Heart left ventricle (tissue), 16 donors: ENCODE results near the gene AKIRIN1. TPM values are rescaled to one million over a fixed set of nuclear protein-coding genes. Genes with fewer than 3 reads are reported as not detected.

Experiments used
- ATAC-seq, 4 donors: fragments of 200-7000 bp; cut with Tn5 transposase; one replicate each; pipeline ENCODE4 v1.9.1; 2020 to 2022; ENCODE audit warnings: moderate library complexity in 4 of 4, mild to moderate bottlenecking in 3 of 4, moderate number of reproducible peaks in 1 of 4
- DNase-seq, 5 donors: peaks; one replicate each; pipeline ENCODE4 v3.0.0-alpha.2; 2020
- H3K27ac ChIP-seq, 12 donors: fragments of 200-600 bp; sonication (generic) in 4 of 12; one replicate each; pipeline versions ENCODE4 v1.5.0 to v1.8.0; 2016 to 2022; ENCODE audit warnings: mild to moderate bottlenecking in 2 of 12
- H3K27me3 ChIP-seq, 9 donors: fragments of 200-600 bp; sonication (generic) in 2 of 9; one replicate each; pipeline versions ENCODE4 v1.5.1 to v1.8.0; 2016 to 2022; ENCODE audit warnings: mild to moderate bottlenecking in 3 of 9
- H3K36me3 ChIP-seq, 9 donors: fragments of 200-600 bp; sonication (generic) in 2 of 9; one replicate each; pipeline versions ENCODE4 v1.5.0 to v1.8.0; 2018 to 2022; ENCODE audit warnings: mild to moderate bottlenecking in 2 of 9
- H3K4me1 ChIP-seq, 12 donors: fragments of 200-600 bp; sonication (generic) in 4 of 12; one replicate each; pipeline versions ENCODE4 v1.5.0 to v1.8.0; 2016 to 2022; ENCODE audit warnings: mild to moderate bottlenecking in 3 of 12
- H3K4me3 ChIP-seq, 12 donors: fragments of 200-600 bp; sonication (generic) in 4 of 12; one replicate each; pipeline versions ENCODE4 v1.5.0 to v1.8.0; 2017 to 2022; ENCODE audit warnings: mild to moderate bottlenecking in 9 of 12, moderate library complexity in 4 of 12
- H3K9me3 ChIP-seq, 12 donors: fragments of 200-600 bp; sonication (generic) in 4 of 12; one replicate each; pipeline versions ENCODE4 v1.5.0 to v1.8.0; 2016 to 2022; ENCODE audit warnings: mild to moderate bottlenecking in 1 of 12
- POLR2A ChIP-seq, 2 donors: fragments of 450-650 bp; IDR thresholded peaks; one replicate each; pipeline ENCODE4 v1.6.1; 2017; ENCODE audit warnings: antibody characterized with exemption in 2 of 2, mild to moderate bottlenecking in 2 of 2, moderate library complexity in 2 of 2
- WGBS, 4 donors: extraction: QIAGEN DNeasy Blood & Tissue Kit in 2 of 4; methylation state at CpG; one replicate each; pipeline versions ENCODE4 v1.1.5 to v1.1.7; 2013 to 2018; 5-methylcytosine and 5-hydroxymethylcytosine counted together
- intact Hi-C, 10 donors: fragments of 100-400 bp; cut with DNase I; formaldehyde crosslinking; loops; one replicate each; pipeline versions ENCODE4 v1.11.1 to v1.14.2; 2022
- polyA plus RNA-seq, 2 donors: library from polyadenylated mRNA; stranded (reverse); fragments of 200-250 nt; gene quantifications; one replicate each; pipeline ENCODE4 v1.2.3, GENCODE V29; 2013
- total RNA-seq, 9 donors: library from RNA; depleted of rRNA in 2 of 9; stranded (reverse); fragments of >200 nt in 2 of 9; fragmentation: NEBNext Ultra II Directional in 3 of 9; extraction: Animal tissue kit (Norgen Biotek cat#: 25700) in 3 of 9; gene quantifications; one replicate each; pipeline versions ENCODE4 v1.1.0 to v1.2.4, GENCODE V29; 2016 to 2023
- TF ChIP-seq, protein P1 (sequence below), 12 donors: fragments of 200-600 bp; sonication (generic) in 4 of 12; IDR thresholded peaks; one replicate each; pipeline versions ENCODE4 v1.5.0 to v1.8.0; 2018 to 2022; ENCODE audit warnings: antibody characterized with exemption in 12 of 12, mild to moderate bottlenecking in 5 of 12
- donor health status: ischemic (EF 13 %, LVEDD 7.1; RV severe dilation, severe dysfunction).
- donor health status: healthy with polysubstance abuse.
- donor health status: DM: no; HTN: yes; CAD: no.
- donor health status: DM: no; HTN: no; CAD: no.
- donor health status: ischemic (EF 25% LVEDD 6.9; RV normal size, moderate dysfunction).
- donor health status: ischemic (EF 25% LVEDD 5.7; RV mildly dilated, moderate dysfunction).
- donor health status: healthy.
- donor health status: DM: yes; HTN: yes; CAD: no.
- donor health status: ischemic (EF 35%, LVEDD 5.7; RV mildly dilated, moderate dysfunction).
- donor health status: nonischemic (EF 11% LVEDD 7.7; RV severe dilation, severe dysfunction).
- donor health status: DM: yes; HTN: yes; CAD: no.
- donor health status: PGD.
- donor health status: ischemic (EF 29% LVEDD 5.4; RV normal size, mild dysfunction).
- donor health status: nonischemic (EF 23%, LVEDD 6.1; RV moderate dilation, normal function).

AKIRIN1 gene
- total and polyA plus RNA-seq, 11 donors, result 15.8 to 68.1 (median 55.9) TPM

DNA sequence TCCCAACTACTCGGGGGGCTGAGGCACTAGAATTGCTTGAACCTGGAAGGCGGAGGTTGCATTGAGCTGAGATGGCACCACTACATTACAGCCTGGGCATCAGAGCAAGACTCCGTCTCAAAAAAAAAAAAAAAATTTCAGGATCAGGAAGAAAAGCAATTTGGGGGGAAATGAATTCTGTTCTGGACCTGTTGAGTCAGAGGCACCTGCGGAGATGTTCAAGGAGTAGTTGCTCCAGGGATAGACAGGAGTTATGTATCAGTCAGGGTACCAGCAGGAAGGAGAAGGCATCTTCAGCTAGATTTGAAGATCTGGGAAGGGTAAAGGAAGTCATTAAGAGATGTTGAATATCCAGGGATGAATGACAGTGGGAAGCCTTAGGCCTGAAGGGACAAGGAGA is 46.5 kb upstream of the AKIRIN1 start:
- Histone ChIP-seq H3K27me3 (no peaks in the 10 kb centered on the region), H3K36me3 (no peaks in the 10 kb centered on the region), H3K4me1 (peaks cover 0 to 14% (median 5%) of the 10 kb centered on the region in 12 donors), H3K27ac (no peak overlapping the region), H3K9me3 (no peaks in the 10 kb centered on the region), H3K4me3 (no peak overlapping the region)
- ATAC-seq (no peak), DNase-seq (no peak)
- 94 to 98% (median 97%) methylated on average over 4 of the region's 4 CpGs for WGBS, 4 donors
- intact Hi-C loops, result no loop called here
- no peak for TF ChIP-seq POLR2A (IDR thresholded peaks at IDR 0.05)
- TF ChIP-seq, protein P1, sequence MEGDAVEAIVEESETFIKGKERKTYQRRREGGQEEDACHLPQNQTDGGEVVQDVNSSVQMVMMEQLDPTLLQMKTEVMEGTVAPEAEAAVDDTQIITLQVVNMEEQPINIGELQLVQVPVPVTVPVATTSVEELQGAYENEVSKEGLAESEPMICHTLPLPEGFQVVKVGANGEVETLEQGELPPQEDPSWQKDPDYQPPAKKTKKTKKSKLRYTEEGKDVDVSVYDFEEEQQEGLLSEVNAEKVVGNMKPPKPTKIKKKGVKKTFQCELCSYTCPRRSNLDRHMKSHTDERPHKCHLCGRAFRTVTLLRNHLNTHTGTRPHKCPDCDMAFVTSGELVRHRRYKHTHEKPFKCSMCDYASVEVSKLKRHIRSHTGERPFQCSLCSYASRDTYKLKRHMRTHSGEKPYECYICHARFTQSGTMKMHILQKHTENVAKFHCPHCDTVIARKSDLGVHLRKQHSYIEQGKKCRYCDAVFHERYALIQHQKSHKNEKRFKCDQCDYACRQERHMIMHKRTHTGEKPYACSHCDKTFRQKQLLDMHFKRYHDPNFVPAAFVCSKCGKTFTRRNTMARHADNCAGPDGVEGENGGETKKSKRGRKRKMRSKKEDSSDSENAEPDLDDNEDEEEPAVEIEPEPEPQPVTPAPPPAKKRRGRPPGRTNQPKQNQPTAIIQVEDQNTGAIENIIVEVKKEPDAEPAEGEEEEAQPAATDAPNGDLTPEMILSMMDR (IDR thresholded peaks at IDR 0.05), result no peak

DNA sequence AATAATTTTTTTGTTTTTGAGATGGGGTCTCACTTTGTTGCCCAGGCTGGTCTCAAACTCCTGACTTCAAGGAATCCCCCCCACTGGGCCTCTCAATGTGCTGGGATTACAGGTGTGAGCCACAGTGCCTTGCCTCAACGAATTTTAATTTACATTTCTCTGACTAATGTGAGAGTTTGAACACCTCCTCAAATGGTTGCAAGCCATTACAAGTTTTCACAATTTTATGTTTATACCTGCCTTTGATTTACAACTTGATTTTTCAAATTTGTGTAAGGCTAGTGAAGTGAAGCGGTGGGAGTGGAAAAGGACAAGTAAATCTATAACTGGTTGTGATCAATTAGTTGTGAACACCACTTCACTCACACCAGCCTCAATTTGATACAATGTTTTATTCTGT is 40.5 kb upstream of the AKIRIN1 start:
- intact Hi-C loops, result no loop called here
- WGBS, 4 donors, result 51 to 67% (median 63%) methylated on average over 2 of the region's 2 CpGs
- DNase-seq (no peak), ATAC-seq (no peak)
- Histone ChIP-seq H3K27ac (no peak overlapping the region), H3K4me1 (no peaks in the 10 kb centered on the region), H3K36me3 (no peaks in the 10 kb centered on the region), H3K9me3 (no peaks in the 10 kb centered on the region), H3K27me3 (no peaks in the 10 kb centered on the region), H3K4me3 (no peak overlapping the region)
- TF ChIP-seq, protein P1 (IDR thresholded peaks at IDR 0.05), result no peak
- no peak for TF ChIP-seq POLR2A (IDR thresholded peaks at IDR 0.05)

DNA sequence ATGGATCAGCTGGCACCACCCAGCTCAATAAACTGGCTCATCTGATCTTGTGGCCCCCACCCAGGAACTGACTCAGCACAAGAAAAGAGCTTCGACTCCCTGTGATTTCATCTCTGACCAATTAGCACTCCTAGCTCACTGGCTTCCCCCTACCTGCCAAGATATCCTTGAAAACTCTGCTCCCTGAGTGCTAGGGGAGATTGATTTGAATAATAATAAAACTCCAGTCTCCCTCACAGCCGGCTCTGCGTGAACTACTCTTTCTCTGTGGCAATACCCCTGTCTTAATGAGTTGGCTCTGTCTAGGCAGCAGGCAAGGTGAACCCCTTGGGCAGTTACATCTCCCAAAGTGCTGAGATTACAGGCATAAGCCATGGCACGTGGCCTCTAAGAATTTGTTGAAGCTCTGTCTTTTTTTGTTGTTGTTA is 37.6 kb upstream of the AKIRIN1 start:
- Histone ChIP-seq H3K36me3 (no peaks in the 10 kb centered on the region), H3K4me3 (no peak overlapping the region), H3K9me3 (no peaks in the 10 kb centered on the region), H3K27ac (no peak overlapping the region), H3K4me1 (no peaks in the 10 kb centered on the region), H3K27me3 (no peaks in the 10 kb centered on the region)
- TF ChIP-seq, protein P1 (IDR thresholded peaks at IDR 0.05), result no peak
- TF ChIP-seq POLR2A (IDR thresholded peaks at IDR 0.05), result no peak
- intact Hi-C loops, result no loop called here
- DNase-seq (no peak), ATAC-seq (no peak)
- 39 to 55% (median 45%) methylated on average over 4 of the region's 4 CpGs for WGBS, 4 donors

DNA sequence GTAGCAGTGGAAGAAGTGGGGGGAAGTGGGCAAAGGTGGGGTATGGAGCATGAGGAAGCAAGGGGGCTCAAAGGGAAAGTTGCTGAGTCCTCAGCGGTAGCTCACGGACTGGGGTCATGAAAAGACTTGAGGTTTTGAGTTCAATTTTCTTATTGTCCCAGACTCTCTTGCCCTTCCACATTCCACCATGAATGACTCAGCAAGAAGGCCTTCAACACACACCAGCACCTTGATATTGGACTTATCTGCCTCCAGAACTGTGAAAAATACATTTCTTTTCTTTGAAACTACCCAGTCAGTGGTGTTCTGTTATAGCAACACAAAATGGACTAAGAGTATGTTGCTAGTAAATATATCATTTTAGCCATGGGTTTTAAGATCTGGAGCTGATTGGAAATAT is 32.1 kb upstream of the AKIRIN1 start:
- no peak for ATAC-seq
- no peaks in the 10 kb centered on the region for H3K9me3 ChIP-seq
- H3K4me3 ChIP-seq, result no peak overlapping the region
- no peaks in the 10 kb centered on the region for H3K36me3 ChIP-seq
- H3K27ac ChIP-seq, result no peak overlapping the region
- 93 to 99% (median 97%) methylated on average over 2 of the region's 2 CpGs for WGBS, 4 donors
- no peaks in the 10 kb centered on the region for H3K4me1 ChIP-seq
- TF ChIP-seq, protein P1 (IDR thresholded peaks at IDR 0.05), result no peak
- no peak for TF ChIP-seq POLR2A (IDR thresholded peaks at IDR 0.05)
- DNase-seq, result no peak
- intact Hi-C loops, result no loop called here
- no peaks in the 10 kb centered on the region for H3K27me3 ChIP-seq
